HEK293 (cell line): ENCODE measurements around the gene FREM1.

Experiments used
- CTCF ChIA-PET: fragments of 350-600 bp; formaldehyde crosslinking; extraction: SDS; loops from one replicate; lab custom pipeline; 2021; ENCODE audit warnings: antibody characterized with exemption; lab: Yijun Ruan, JAX
- POLR2A ChIA-PET: fragments of 300-600 bp; formaldehyde crosslinking; extraction: SDS; loops from one replicate; lab custom pipeline; 2020; ENCODE audit warnings: antibody characterized with exemption, inconsistent platforms; lab: Yijun Ruan, JAX
- H3K27ac ChIP-seq: fragments of 200-500 bp; sonication (Bioruptor generic); 2 replicates; pipeline ENCODE4 v1.5.1; 2014; ENCODE audit warnings: low read depth, low read length, control low read depth, inconsistent platforms; ENCODE audit errors: extremely low read depth
- H3K36me3 ChIP-seq, 2 experiments: fragments of 200-500 bp in 1 of 2; sonication (Bioruptor generic) in 1 of 2; 1 replicate in 1 of 2; 2 replicates in 1 of 2; pipeline ENCODE4 v1.5.1; 2014 to 2017; ENCODE audit warnings: inconsistent platforms in 2 of 2, low read length in 2 of 2; ENCODE audit not compliant: control insufficient read depth in 2 of 2, insufficient read depth in 1 of 2
- H3K4me1 ChIP-seq: fragments of 200-500 bp; sonication (Bioruptor generic); 2 replicates; pipeline ENCODE4 v1.5.1; 2014; ENCODE audit warnings: mild to moderate bottlenecking, low read length, inconsistent platforms; ENCODE audit not compliant: control insufficient read depth, insufficient read depth
- H3K4me3 ChIP-seq: 2 replicates; pipeline ENCODE4 v1.5.1; 2011; ENCODE audit warnings: low read depth, mild to moderate bottlenecking, control low read depth, low read length, moderate library complexity
- H3K9me3 ChIP-seq: fragments of 200-500 bp; sonication (Bioruptor generic); 2 replicates; pipeline ENCODE4 v1.5.1; 2014; ENCODE audit warnings: low read depth, low read length, inconsistent platforms; ENCODE audit not compliant: control insufficient read depth, insufficient read depth
- EGR2 ChIP-seq: fragments of 450-650 bp; formaldehyde crosslinking; IDR thresholded peaks from 2 replicates; pipeline ENCODE4 v1.5.1; 2016; ENCODE audit warnings: low read depth, missing biosample characterization, missing genetic modification characterization
- GLI4 ChIP-seq: fragments of 450-650 bp; formaldehyde crosslinking; IDR thresholded peaks from 2 replicates; pipeline ENCODE4 v1.5.1; 2016; ENCODE audit warnings: missing biosample characterization, missing genetic modification characterization
- HOXA7 ChIP-seq: sonication (generic); formaldehyde crosslinking; IDR thresholded peaks from 2 replicates; pipeline ENCODE4 v1.8.1; 2022; ENCODE audit warnings: missing genetic modification reagents, borderline replicate concordance
- MEIS1 ChIP-seq: sonication (generic); formaldehyde crosslinking; IDR thresholded peaks from 2 replicates; pipeline ENCODE4 v1.8.1; 2022; ENCODE audit warnings: missing genetic modification reagents, mild to moderate bottlenecking, borderline replicate concordance
- PRDM10 ChIP-seq: fragments of 450-650 bp; formaldehyde crosslinking; IDR thresholded peaks from 2 replicates; pipeline ENCODE4 v1.5.1; 2016; ENCODE audit warnings: missing biosample characterization, missing genetic modification characterization
- SCRT1 ChIP-seq: fragments of 450-650 bp; formaldehyde crosslinking; IDR thresholded peaks from 2 replicates; pipeline ENCODE4 v1.5.1; 2016; ENCODE audit warnings: missing biosample characterization, missing genetic modification characterization, borderline replicate concordance
- TRIM28 ChIP-seq: IDR thresholded peaks from 2 replicates; pipeline ENCODE4 v1.6.1; 2011; ENCODE audit warnings: low read length, control low read depth, borderline replicate concordance
- ZBTB26 ChIP-seq: fragments of 450-650 bp; formaldehyde crosslinking; optimal IDR thresholded peaks from 2 replicates; pipeline ENCODE3; 2016; ENCODE audit warnings: missing biosample characterization, mild to moderate bottlenecking, missing genetic modification characterization
- ZEB2 ChIP-seq: fragments of 450-650 bp; formaldehyde crosslinking; IDR thresholded peaks from 2 replicates; pipeline ENCODE4 v1.5.1; 2016; ENCODE audit warnings: missing biosample characterization, missing genetic modification characterization
- ZFHX2 ChIP-seq: fragments of 450-650 bp; formaldehyde crosslinking; conservative IDR thresholded peaks from 2 replicates; pipeline ENCODE4 v1.5.1; 2016; ENCODE audit warnings: missing biosample characterization, missing genetic modification characterization
- ZFP3 ChIP-seq: fragments of 450-650 bp; formaldehyde crosslinking; IDR thresholded peaks from 2 replicates; pipeline ENCODE4 v1.5.1; 2016; ENCODE audit warnings: low read depth, missing biosample characterization, missing genetic modification characterization
- ZNF157 ChIP-seq: fragments of 450-650 bp; formaldehyde crosslinking; IDR thresholded peaks from 2 replicates; pipeline ENCODE4 v1.5.1; 2016; ENCODE audit warnings: missing biosample characterization, missing genetic modification characterization
- ZNF16 ChIP-seq: fragments of 450-650 bp; formaldehyde crosslinking; IDR thresholded peaks from 2 replicates; pipeline ENCODE4 v1.5.1; 2016; ENCODE audit warnings: low read depth, missing biosample characterization, missing genetic modification characterization
- ZNF26 ChIP-seq: fragments of 450-650 bp; formaldehyde crosslinking; IDR thresholded peaks from 2 replicates; pipeline ENCODE4 v1.5.1; 2016; ENCODE audit warnings: missing biosample characterization, missing genetic modification characterization
- ZNF324 ChIP-seq: fragments of 450-650 bp; formaldehyde crosslinking; IDR thresholded peaks from 2 replicates; pipeline ENCODE4 v1.5.1; 2016; ENCODE audit warnings: missing biosample characterization, missing genetic modification characterization
- ZNF350 ChIP-seq: fragments of 450-650 bp; formaldehyde crosslinking; IDR thresholded peaks from 2 replicates; pipeline ENCODE4 v1.5.0; 2017; ENCODE audit warnings: missing biosample characterization, mild to moderate bottlenecking, missing genetic modification characterization
- ZNF548 ChIP-seq: fragments of 450-650 bp; formaldehyde crosslinking; IDR thresholded peaks from 2 replicates; pipeline ENCODE4 v1.5.1; 2016; ENCODE audit warnings: missing biosample characterization, missing genetic modification characterization
- ZNF571 ChIP-seq: fragments of 450-650 bp; formaldehyde crosslinking; IDR thresholded peaks from 2 replicates; pipeline ENCODE4 v1.5.0; 2017; ENCODE audit warnings: missing biosample characterization, missing genetic modification characterization
- ZNF621 ChIP-seq: fragments of 450-650 bp; formaldehyde crosslinking; IDR thresholded peaks from 2 replicates; pipeline ENCODE4 v1.5.1; 2017; ENCODE audit warnings: missing biosample characterization, missing genetic modification characterization
- ZNF624 ChIP-seq: fragments of 450-650 bp; formaldehyde crosslinking; IDR thresholded peaks from 2 replicates; pipeline ENCODE4 v1.5.1; 2017; ENCODE audit warnings: missing biosample characterization, missing genetic modification characterization
- ZNF645 ChIP-seq: fragments of 450-650 bp; formaldehyde crosslinking; IDR thresholded peaks from 2 replicates; pipeline ENCODE4; 2016; ENCODE audit warnings: missing biosample characterization, missing genetic modification characterization
- ZNF747 ChIP-seq: fragments of 450-650 bp; formaldehyde crosslinking; IDR thresholded peaks from 2 replicates; pipeline ENCODE4 v1.5.1; 2016; ENCODE audit warnings: missing biosample characterization, missing genetic modification characterization
- ZSCAN5A ChIP-seq: fragments of 450-650 bp; formaldehyde crosslinking; IDR thresholded peaks from 2 replicates; pipeline ENCODE4 v1.5.1; 2016; ENCODE audit warnings: missing biosample characterization, missing genetic modification characterization

The FREM1 gene

GRCh38 chr9:14799030-14799429 lies 111.2 kb downstream of the FREM1 start:
- no peaks in the 10 kb centered on the region for H3K4me1 ChIP-seq
- H3K4me3 ChIP-seq: no peak overlapping the region
- TF ChIP-seq ZNF747 (tag by site-specific recombination): no peak
- no peak for TF ChIP-seq HOXA7 (CRISPR knock-in tag)
- no peak for TF ChIP-seq ZFP3 (tag by site-specific recombination)
- no peak for TF ChIP-seq PRDM10 (tag by site-specific recombination)
- TF ChIP-seq TRIM28: no peak
- no peak for TF ChIP-seq ZBTB26 (tag by site-specific recombination)
- no peak for TF ChIP-seq ZNF324 (tag by site-specific recombination)
- TF ChIP-seq EGR2 (tag by site-specific recombination): no peak
- no peak for TF ChIP-seq ZNF621 (tag by site-specific recombination)
- TF ChIP-seq ZNF157 (tag by site-specific recombination): no peak
- TF ChIP-seq ZEB2 (tag by site-specific recombination): no peak
- no peak for TF ChIP-seq GLI4 (tag by site-specific recombination)
- TF ChIP-seq ZNF548 (tag by site-specific recombination): no peak
- no peak for TF ChIP-seq ZNF571
- no peak for TF ChIP-seq ZNF26
- no peaks in the 10 kb centered on the region for H3K9me3 ChIP-seq
- CTCF ChIA-PET: interaction anchor here (0.7 kb wide), 1 partner anchor 237 kb away, joined by 5 read pairs; no protein-coding TSS in a partner anchor
- POLR2A ChIA-PET: no interaction called here
- H3K27ac ChIP-seq: no peak overlapping the region
- peaks cover 0 to 3% of the 10 kb centered on the region in 2 experiments; a peak in 1 of 3 replicates for H3K36me3 ChIP-seq

- no peak for TF ChIP-seq ZNF645 (tag by site-specific recombination)
- TF ChIP-seq ZEB2 (tag by site-specific recombination): no peak
- TF ChIP-seq MEIS1 (CRISPR knock-in tag): no peak
- no peak for TF ChIP-seq ZNF350 (tag by site-specific recombination)
- TF ChIP-seq ZNF624 (tag by site-specific recombination): no peak
- TF ChIP-seq ZNF16 (tag by site-specific recombination): no peak
- no peak for TF ChIP-seq ZFHX2
- TF ChIP-seq SCRT1: no peak
- no peak for TF ChIP-seq ZSCAN5A (tag by site-specific recombination)
- no peak for TF ChIP-seq ZFP3 (tag by site-specific recombination)
- POLR2A ChIA-PET: no interaction called here
- CTCF ChIA-PET: no interaction called here
- no peaks in the 10 kb centered on the region for H3K9me3 ChIP-seq
- H3K4me3 ChIP-seq: no peak overlapping the region
- no peaks in the 10 kb centered on the region for H3K4me1 ChIP-seq
- H3K36me3 ChIP-seq: peaks cover 0 to 3% of the 10 kb centered on the region in 2 experiments; a peak in 1 of 3 replicates
- no peak overlapping the region for H3K27ac ChIP-seq
Observed at GRCh38 chr9:14797435-14797834, 112.8 kb downstream of the FREM1 start.
